Measurements from ENCODE around the gene SGSH.
A peak's percentile ranks its signal among the peaks of the same experiment; 100 is the strongest.

The SGSH gene

GRCh38 chr17:80225230-80225629 is 5.1 kb upstream of the SGSH start:
- DNase-seq: no peak

GRCh38 chr17:80224683-80225082 is 4.5 kb upstream of the SGSH start:
- DNase-seq: no peak

GRCh38 chr17:80223838-80224497 is 3.8 kb upstream of the SGSH start:
- DNase-seq: no peak

GRCh38 chr17:80223142-80223815 is 3.1 kb upstream of the SGSH start:
- DNase-seq: no peak

GRCh38 chr17:80222376-80223141 is 2.4 kb upstream of the SGSH start:
- DNase-seq: no peak

- DNase-seq: no peak
These were observed 1.4 kb upstream of the SGSH start for GRCh38 chr17:80221351-80222105.

GRCh38 chr17:80220736-80221215 is 643 bp upstream of the SGSH start:
- DNase-seq: no peak

- no peak for DNase-seq
These were observed 425 bp downstream of the SGSH start for GRCh38 chr17:80219763-80220053.

GRCh38 chr17:80219013-80219762 is 945 bp downstream of the SGSH start:
- DNase-seq: peak; percentile 97

GRCh38 chr17:80218391-80218790 is 1.7 kb downstream of the SGSH start:
- no peak for DNase-seq

- no peak for DNase-seq
These were observed 2.3 kb downstream of the SGSH start for GRCh38 chr17:80217703-80218362.

GRCh38 chr17:80216473-80217456 is 3.4 kb downstream of the SGSH start:
- no peak for DNase-seq

- DNase-seq: no peak
These were observed 5.3 kb downstream of the SGSH start for GRCh38 chr17:80214878-80215210.

GRCh38 chr17:80214012-80214877 is 5.9 kb downstream of the SGSH start:
- no peak for DNase-seq

GRCh38 chr17:80213643-80213975 is 6.5 kb downstream of the SGSH start:
- no peak for DNase-seq

- DNase-seq: peak; percentile 84
These were observed 7.0 kb downstream of the SGSH start for GRCh38 chr17:80212962-80213642.

GRCh38 chr17:80212511-80212910 is 7.6 kb downstream of the SGSH start:
- no peak for DNase-seq

- DNase-seq: no peak
These were observed 8.0 kb downstream of the SGSH start for GRCh38 chr17:80212109-80212508.

GRCh38 chr17:80210348-80211108 is 9.6 kb downstream of the SGSH start:
- DNase-seq: no peak
